ENCODE results near the gene CDYL.

CDYL gene

DNA sequence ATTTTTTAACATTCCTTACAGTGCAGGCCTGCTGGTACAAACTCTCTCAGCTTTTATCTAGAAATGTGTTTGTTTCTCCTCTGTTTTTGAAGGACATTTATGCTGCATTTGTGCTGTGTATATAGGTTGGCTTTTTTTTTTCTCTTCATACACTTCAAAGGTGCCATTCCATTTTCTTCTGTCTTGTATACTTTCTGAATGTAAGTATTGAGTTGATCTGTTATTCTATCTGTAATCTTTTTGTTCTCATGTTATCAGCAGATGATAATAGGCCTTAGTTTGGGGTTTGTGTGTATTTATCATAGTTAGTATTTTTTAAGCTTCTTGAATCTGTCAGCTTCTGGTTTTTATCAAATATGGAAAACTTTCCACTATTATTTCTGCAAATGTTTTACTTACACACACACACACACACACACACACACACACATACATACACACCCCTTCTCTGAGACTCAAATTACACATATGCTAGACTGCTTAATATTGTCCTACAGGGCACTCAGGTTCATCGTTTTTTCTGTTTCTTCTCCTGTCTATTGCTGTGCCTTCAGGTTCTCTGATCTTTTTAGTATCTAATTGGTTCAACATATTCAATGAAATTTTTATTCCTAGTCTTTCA is 153.0 kb downstream of the CDYL start:
- TF ChIP-seq, protein P1, sequence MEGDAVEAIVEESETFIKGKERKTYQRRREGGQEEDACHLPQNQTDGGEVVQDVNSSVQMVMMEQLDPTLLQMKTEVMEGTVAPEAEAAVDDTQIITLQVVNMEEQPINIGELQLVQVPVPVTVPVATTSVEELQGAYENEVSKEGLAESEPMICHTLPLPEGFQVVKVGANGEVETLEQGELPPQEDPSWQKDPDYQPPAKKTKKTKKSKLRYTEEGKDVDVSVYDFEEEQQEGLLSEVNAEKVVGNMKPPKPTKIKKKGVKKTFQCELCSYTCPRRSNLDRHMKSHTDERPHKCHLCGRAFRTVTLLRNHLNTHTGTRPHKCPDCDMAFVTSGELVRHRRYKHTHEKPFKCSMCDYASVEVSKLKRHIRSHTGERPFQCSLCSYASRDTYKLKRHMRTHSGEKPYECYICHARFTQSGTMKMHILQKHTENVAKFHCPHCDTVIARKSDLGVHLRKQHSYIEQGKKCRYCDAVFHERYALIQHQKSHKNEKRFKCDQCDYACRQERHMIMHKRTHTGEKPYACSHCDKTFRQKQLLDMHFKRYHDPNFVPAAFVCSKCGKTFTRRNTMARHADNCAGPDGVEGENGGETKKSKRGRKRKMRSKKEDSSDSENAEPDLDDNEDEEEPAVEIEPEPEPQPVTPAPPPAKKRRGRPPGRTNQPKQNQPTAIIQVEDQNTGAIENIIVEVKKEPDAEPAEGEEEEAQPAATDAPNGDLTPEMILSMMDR (IDR thresholded peaks at IDR 0.05; ENCODE audit: control insufficient read depth, insufficient read depth, low read depth, low read length, missing control alignments) = no peak
- H3K4me3 ChIP-seq (ENCODE audit: control insufficient read depth, low read depth, low read length) = no peak overlapping the region
- DNase-seq (ENCODE audit: low read depth) = no peak

DNA sequence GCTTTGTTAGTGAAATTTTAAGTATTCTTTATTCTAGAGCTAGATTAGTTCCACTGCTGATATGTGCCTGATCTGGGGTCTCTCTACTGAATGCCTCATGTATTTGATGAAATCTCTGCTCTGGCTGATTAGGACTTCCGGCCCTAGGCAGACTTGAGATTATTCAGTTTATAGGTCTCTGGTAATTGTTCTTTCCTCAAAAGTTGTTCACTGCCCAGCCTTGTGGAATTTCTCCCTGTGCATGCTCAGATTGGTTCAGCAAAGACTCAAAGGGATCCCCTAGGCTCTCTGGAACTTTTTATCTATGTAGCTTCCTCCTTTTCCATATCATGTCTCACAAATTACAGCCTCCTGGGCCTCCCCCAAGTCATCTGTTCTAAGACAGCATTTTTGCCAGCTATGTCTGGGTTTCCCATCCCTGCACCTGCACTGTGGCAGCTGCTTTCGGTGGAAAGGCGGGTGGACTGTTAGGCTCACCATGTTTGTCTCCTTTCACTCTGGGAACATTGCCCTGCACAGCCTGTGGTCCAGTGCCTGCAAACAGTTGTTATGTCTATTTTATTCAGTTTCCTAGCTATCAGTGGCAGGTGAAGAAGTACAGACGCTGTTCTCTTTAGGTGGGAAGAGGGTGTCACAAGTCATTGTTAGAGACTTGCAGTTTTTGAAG is 154.0 kb downstream of the CDYL start:
- no peak for DNase-seq (ENCODE audit: low read depth)
- H3K4me3 ChIP-seq (ENCODE audit: control insufficient read depth, low read depth, low read length) = no peak overlapping the region
- TF ChIP-seq, protein P1 (IDR thresholded peaks at IDR 0.05; ENCODE audit: control insufficient read depth, insufficient read depth, low read depth, low read length, missing control alignments) = no peak

DNA sequence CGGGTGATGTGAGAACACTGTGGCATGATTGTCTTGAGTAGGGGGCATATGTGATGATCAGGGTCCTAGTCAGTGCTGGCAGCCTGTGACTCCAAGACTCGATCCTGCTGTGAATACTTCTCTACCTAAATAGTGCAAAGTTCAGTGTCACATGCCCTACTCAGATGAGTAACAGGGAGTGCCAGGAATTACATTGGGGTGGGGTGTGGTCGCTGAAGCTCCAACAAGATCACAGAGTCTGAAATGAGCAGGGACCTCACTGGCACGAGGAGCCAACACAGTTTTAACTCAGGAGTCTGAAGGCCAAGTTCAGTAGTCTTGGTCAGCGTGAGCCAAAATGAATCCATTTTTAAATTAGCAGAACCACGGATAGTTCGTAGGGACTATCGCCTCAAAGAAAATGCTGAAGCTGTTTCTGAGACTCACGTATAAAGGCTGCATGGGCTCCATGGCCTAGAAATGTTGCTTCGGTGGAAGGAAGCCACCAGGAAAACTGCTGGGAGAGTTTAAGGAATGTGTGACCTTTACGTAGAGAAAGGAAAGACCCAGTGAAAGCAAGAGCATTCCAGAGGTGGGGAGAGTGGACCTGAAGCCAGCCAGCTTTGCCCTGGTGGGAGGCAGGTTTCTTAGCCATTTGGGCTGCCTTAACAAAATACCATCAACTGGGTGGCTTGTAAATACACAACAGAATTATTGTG is 155.5 kb downstream of the CDYL start:
- no peak overlapping the region for H3K4me3 ChIP-seq (ENCODE audit: control insufficient read depth, low read depth, low read length)
- TF ChIP-seq, protein P1 (IDR thresholded peaks at IDR 0.05; ENCODE audit: control insufficient read depth, insufficient read depth, low read depth, low read length, missing control alignments) = no peak
- no peak for DNase-seq (ENCODE audit: low read depth)

DNA sequence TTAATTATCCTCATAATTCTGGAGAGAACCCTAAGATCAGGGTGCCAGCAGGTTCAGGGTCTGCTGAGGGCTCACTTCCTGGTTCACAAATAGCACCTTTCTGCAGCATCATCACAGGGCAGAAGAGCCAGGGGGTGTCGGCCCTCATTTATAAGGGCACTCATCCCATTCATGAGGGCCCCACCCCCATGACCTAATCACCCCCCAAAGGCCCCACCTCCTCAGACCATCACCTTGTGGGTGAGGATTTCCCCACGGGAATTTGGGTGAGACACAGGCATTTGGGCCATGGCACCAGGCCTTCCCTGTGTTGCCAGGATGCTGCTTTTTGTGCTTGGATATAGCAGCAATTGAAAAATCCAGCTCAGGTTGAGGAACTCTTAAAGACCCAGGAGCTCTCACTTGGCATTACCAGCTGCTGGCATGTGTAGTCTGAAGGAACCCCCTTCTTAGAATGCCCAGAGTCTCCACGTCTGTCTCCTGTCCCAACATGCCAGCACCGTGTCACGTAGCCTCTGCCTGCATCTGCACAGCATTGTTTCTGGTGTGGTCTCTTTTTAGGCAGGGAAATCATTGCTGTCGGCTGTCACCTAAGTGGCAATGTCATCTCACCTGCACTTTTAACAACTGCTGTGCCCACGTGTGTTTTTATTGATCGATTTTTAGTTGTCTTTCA is 156.2 kb downstream of the CDYL start:
- H3K4me3 ChIP-seq (ENCODE audit: control insufficient read depth, low read depth, low read length) = no peak overlapping the region
- TF ChIP-seq, protein P1 (IDR thresholded peaks at IDR 0.05; ENCODE audit: control insufficient read depth, insufficient read depth, low read depth, low read length, missing control alignments) = no peak
- DNase-seq (ENCODE audit: low read depth) = no peak

DNA sequence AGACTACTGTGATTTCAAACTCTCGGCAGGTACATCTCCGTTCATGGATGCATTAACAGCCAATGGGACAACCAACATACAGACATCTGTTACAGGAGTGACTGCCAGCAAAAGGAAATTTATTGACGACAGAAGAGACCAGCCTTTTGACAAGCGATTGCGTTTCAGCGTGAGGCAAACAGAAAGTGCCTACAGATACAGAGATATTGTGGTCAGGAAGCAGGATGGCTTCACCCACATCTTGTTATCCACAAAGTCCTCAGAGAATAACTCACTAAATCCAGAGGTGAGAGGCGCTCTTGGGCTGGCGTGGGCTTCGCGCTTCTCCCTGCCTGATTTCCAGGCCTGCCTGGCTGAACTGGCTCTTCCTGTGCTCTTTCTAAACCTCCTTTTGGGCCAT is 159.3 kb downstream of the CDYL start:
- DNase-seq (ENCODE audit: low read depth) = no peak

More for the DNA sequence above, 159.3 kb downstream of the CDYL start:
- no peak overlapping the region for H3K4me3 ChIP-seq (ENCODE audit: control insufficient read depth, low read depth, low read length)
- TF ChIP-seq, protein P1 (IDR thresholded peaks at IDR 0.05; ENCODE audit: control insufficient read depth, insufficient read depth, low read depth, low read length, missing control alignments) = no peak
